Stimulated activated CD8-positive, alpha-beta memory T cell treated with anti-CD3 and anti-CD28 coated beads, Interleukin-12 subunit alpha, Interleukin-12 subunit beta, amount 100 ng/mL, for 24 hours (primary cell): ENCODE results near the gene TMEM151A.
"Not testable (repeated sequence)": the region's sequence is repeated elsewhere in the genome, so short reads cannot be mapped to it uniquely, and the experiment has no call there.

Source experiments
- DNase-seq: peaks from one replicate; pipeline ENCODE4 v3.0.0-alpha.2; 2020; ENCODE audit errors: extremely low read depth

TMEM151A gene

GRCh38 chr11:66309475-66309874 is 17.8 kb downstream of the TMEM151A start:
- no peak for DNase-seq

GRCh38 chr11:66310324-66310723 is 18.6 kb downstream of the TMEM151A start:
- DNase-seq, result no peak

GRCh38 chr11:66310803-66311440 is 19.2 kb downstream of the TMEM151A start:
- DNase-seq, result not testable (repeated sequence)

GRCh38 chr11:66311470-66311964 is 19.8 kb downstream of the TMEM151A start:
- no peak for DNase-seq

- DNase-seq, result peak; percentile 88
Observed at GRCh38 chr11:66311965-66312548, 20.4 kb downstream of the TMEM151A start.

GRCh38 chr11:66312549-66313320 is 21.0 kb downstream of the TMEM151A start:
- DNase-seq, result peak; percentile 94

- DNase-seq, result no peak
Observed at GRCh38 chr11:66313321-66314185, 21.9 kb downstream of the TMEM151A start.

- no peak for DNase-seq
Observed at GRCh38 chr11:66314186-66314501, 22.4 kb downstream of the TMEM151A start.

GRCh38 chr11:66314561-66315497 is 23.1 kb downstream of the TMEM151A start:
- no peak for DNase-seq

- DNase-seq, result no peak
Observed at GRCh38 chr11:66315498-66315885, 23.8 kb downstream of the TMEM151A start.

GRCh38 chr11:66315921-66316811 is 24.5 kb downstream of the TMEM151A start:
- no peak for DNase-seq

- no peak for DNase-seq
Observed at GRCh38 chr11:66316849-66317251, 25.2 kb downstream of the TMEM151A start, which contains the start of gene CD248. CD248 (minus strand) TSS chr11:66317044; CDS start chr11:66317027, 17 bp downstream.

- no peak for DNase-seq
Observed at GRCh38 chr11:66317322-66317722, 25.6 kb downstream of the TMEM151A start.

GRCh38 chr11:66317723-66318599 is 26.3 kb downstream of the TMEM151A start:
- no peak for DNase-seq

- no peak for DNase-seq
Observed at GRCh38 chr11:66318600-66318970, 26.9 kb downstream of the TMEM151A start.

GRCh38 chr11:66320289-66320688 is 28.6 kb downstream of the TMEM151A start:
- not testable (repeated sequence) for DNase-seq

GRCh38 chr11:66320748-66321147 is 29.1 kb downstream of the TMEM151A start:
- DNase-seq, result not testable (repeated sequence)

GRCh38 chr11:66321606-66322005 is 29.9 kb downstream of the TMEM151A start:
- no peak for DNase-seq
